Stimulated activated CD4-positive, alpha-beta T cell treated with anti-CD3 and anti-CD28 coated beads, Interleukin-4, amount 100 ng/mL, for 24 hours (primary cell): ENCODE data around the gene GPR68.
"Not testable (repeated sequence)": the region's sequence is repeated elsewhere in the genome, so short reads cannot be mapped to it uniquely, and the experiment has no call there.

ENCODE experiments used
- DNase-seq: peaks from one replicate; pipeline ENCODE4 v3.0.0-alpha.2; 2020

Gene GPR68

GRCh38 chr14:91252871-91253794 is 8.6 kb upstream of the GPR68 start:
- DNase-seq = no peak

GRCh38 chr14:91250912-91251311 is 6.4 kb upstream of the GPR68 start:
- DNase-seq = no peak

- DNase-seq = peak; percentile 39
Observed at GRCh38 chr14:91249841-91250616, 5.5 kb upstream of the GPR68 start.

GRCh38 chr14:91246051-91246852 is 1.7 kb upstream of the GPR68 start:
- peak; percentile 79 for DNase-seq

GRCh38 chr14:91245616-91246015 is 1.1 kb upstream of the GPR68 start:
- DNase-seq = not testable (repeated sequence)

GRCh38 chr14:91245029-91245428 is 525 bp upstream of the GPR68 start:
- peak; percentile 63 for DNase-seq

GRCh38 chr14:91243074-91243471 is 1.4 kb downstream of the GPR68 start:
- DNase-seq = no peak

GRCh38 chr14:91242635-91243034 is 1.9 kb downstream of the GPR68 start:
- DNase-seq = no peak

- no peak for DNase-seq
Observed at GRCh38 chr14:91241863-91242262, 2.6 kb downstream of the GPR68 start.

- no peak for DNase-seq
Observed at GRCh38 chr14:91238661-91239060, 5.8 kb downstream of the GPR68 start.

GRCh38 chr14:91238085-91238484 is 6.4 kb downstream of the GPR68 start:
- DNase-seq = no peak

GRCh38 chr14:91237219-91237618 is 7.3 kb downstream of the GPR68 start:
- no peak for DNase-seq

- DNase-seq = no peak
Observed at GRCh38 chr14:91235841-91236240, 8.7 kb downstream of the GPR68 start.

GRCh38 chr14:91234791-91235114 is 9.8 kb downstream of the GPR68 start:
- DNase-seq = no peak

- no peak for DNase-seq
Observed at GRCh38 chr14:91233936-91234790, 10.3 kb downstream of the GPR68 start.

- DNase-seq = no peak
Observed at GRCh38 chr14:91232603-91233002, 11.9 kb downstream of the GPR68 start.

GRCh38 chr14:91232052-91232451 is 12.5 kb downstream of the GPR68 start:
- no peak for DNase-seq

- no peak for DNase-seq
Observed at GRCh38 chr14:91231446-91231845, 13.1 kb downstream of the GPR68 start.

- DNase-seq = no peak
Observed at GRCh38 chr14:91230397-91231035, 14.0 kb downstream of the GPR68 start.

- peak; percentile 71 for DNase-seq
Observed at GRCh38 chr14:91229743-91230200, 14.7 kb downstream of the GPR68 start.

GRCh38 chr14:91229005-91229382 is 15.5 kb downstream of the GPR68 start:
- DNase-seq = no peak
